ENCODE measurements around the gene ARHGAP12.

Gene ARHGAP12

GRCh38 chr10:31912898-31913850, 15.5 kb downstream of the ARHGAP12 start:
- no peak overlapping the region for H3K27ac ChIP-seq
- peaks cover 3% of the 10 kb centered on the region for H3K36me3 ChIP-seq (replicated peaks)
- no peaks in the 10 kb centered on the region for H3K27me3 ChIP-seq (replicated peaks)
- in situ Hi-C loops (cut with HindIII; ENCODE audit: low pct_ligation_motif_present, low sequenced_read_pairs), result no loop called here
- no peak for DNase-seq
- TF ChIP-seq, protein P1, sequence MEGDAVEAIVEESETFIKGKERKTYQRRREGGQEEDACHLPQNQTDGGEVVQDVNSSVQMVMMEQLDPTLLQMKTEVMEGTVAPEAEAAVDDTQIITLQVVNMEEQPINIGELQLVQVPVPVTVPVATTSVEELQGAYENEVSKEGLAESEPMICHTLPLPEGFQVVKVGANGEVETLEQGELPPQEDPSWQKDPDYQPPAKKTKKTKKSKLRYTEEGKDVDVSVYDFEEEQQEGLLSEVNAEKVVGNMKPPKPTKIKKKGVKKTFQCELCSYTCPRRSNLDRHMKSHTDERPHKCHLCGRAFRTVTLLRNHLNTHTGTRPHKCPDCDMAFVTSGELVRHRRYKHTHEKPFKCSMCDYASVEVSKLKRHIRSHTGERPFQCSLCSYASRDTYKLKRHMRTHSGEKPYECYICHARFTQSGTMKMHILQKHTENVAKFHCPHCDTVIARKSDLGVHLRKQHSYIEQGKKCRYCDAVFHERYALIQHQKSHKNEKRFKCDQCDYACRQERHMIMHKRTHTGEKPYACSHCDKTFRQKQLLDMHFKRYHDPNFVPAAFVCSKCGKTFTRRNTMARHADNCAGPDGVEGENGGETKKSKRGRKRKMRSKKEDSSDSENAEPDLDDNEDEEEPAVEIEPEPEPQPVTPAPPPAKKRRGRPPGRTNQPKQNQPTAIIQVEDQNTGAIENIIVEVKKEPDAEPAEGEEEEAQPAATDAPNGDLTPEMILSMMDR (IDR thresholded peaks at IDR 0.05; ENCODE audit: low read depth, low read length, missing control alignments), result no peak
- no peak overlapping the region for H3K4me3 ChIP-seq (ENCODE audit: low read depth, low read length)

GRCh38 chr10:31912289-31912688, 16.3 kb downstream of the ARHGAP12 start:
- TF ChIP-seq, protein P1 (IDR thresholded peaks at IDR 0.05; ENCODE audit: low read depth, low read length, missing control alignments), result no peak
- in situ Hi-C loops (cut with HindIII; ENCODE audit: low pct_ligation_motif_present, low sequenced_read_pairs), result no loop called here
- Histone ChIP-seq H3K27me3 (replicated peaks) (no peaks in the 10 kb centered on the region), H3K27ac (no peak overlapping the region), H3K36me3 (replicated peaks) (peaks cover 5% of the 10 kb centered on the region), H3K4me3 (ENCODE audit: low read depth, low read length) (no peak overlapping the region)
- no peak for DNase-seq

DNA sequence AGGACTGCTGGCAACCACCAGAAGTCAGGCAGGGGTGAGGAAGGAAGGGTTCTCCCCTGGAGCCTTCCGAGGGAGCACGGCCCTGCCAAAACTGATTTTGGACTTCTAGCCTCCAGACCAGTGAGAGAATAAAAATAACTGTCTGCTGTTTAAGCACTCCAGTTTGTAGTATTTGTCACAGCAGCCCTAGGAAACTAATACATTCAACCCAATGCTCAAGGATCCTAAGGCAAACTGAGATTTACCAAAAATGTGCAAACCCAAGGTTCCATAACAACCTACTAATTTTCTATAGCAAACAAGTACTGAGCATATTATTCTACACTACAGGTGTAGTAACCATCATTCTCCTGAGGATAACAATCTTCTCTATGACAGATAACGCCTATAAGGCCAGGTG, 18.6 kb downstream of the ARHGAP12 start:
- in situ Hi-C loops (cut with HindIII; ENCODE audit: low pct_ligation_motif_present, low sequenced_read_pairs), result no loop called here
- Histone ChIP-seq H3K36me3 (replicated peaks) (peaks cover 5% of the 10 kb centered on the region), H3K4me3 (ENCODE audit: low read depth, low read length) (no peak overlapping the region), H3K27me3 (replicated peaks) (no peaks in the 10 kb centered on the region), H3K27ac (no peak overlapping the region)
- no peak for DNase-seq
- TF ChIP-seq, protein P1 (IDR thresholded peaks at IDR 0.05; ENCODE audit: low read depth, low read length, missing control alignments), result no peak

GRCh38 chr10:31908157-31908556, 20.5 kb downstream of the ARHGAP12 start:
- Histone ChIP-seq H3K27ac (no peak overlapping the region), H3K27me3 (replicated peaks) (no peaks in the 10 kb centered on the region), H3K36me3 (replicated peaks) (peaks cover 5% of the 10 kb centered on the region), H3K4me3 (ENCODE audit: low read depth, low read length) (no peak overlapping the region)
- in situ Hi-C loops (cut with HindIII; ENCODE audit: low pct_ligation_motif_present, low sequenced_read_pairs), result no loop called here
- no peak for DNase-seq
- TF ChIP-seq, protein P1 (IDR thresholded peaks at IDR 0.05; ENCODE audit: low read depth, low read length, missing control alignments), result no peak

DNA sequence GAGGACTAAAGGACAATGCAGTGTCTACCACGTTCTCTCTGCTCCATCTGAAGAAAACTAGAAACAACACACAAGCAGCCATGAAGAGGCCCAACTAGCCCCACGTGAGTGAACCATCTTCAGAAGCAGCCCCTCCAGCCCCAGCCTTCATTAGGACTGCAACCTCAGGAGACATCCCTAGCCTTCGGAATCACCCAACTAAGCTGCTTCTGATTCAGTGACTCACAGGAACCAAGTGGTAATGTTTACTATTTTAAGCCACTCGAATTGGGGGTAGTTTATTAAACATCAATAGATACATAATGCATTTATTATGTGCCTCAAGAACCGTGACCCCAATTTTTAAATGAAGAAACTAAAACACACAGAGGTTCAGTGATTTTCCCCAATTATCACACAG, 22.6 kb downstream of the ARHGAP12 start:
- in situ Hi-C loops (cut with HindIII; ENCODE audit: low pct_ligation_motif_present, low sequenced_read_pairs), result no loop called here

More for the DNA sequence above, 22.6 kb downstream of the ARHGAP12 start:
- Histone ChIP-seq H3K27me3 (replicated peaks) (no peaks in the 10 kb centered on the region), H3K4me3 (ENCODE audit: low read depth, low read length) (no peak overlapping the region), H3K27ac (no peak overlapping the region), H3K36me3 (replicated peaks) (peaks cover 5% of the 10 kb centered on the region)
- DNase-seq, result no peak
- TF ChIP-seq, protein P1 (IDR thresholded peaks at IDR 0.05; ENCODE audit: low read depth, low read length, missing control alignments), result no peak

Measured in brain microvascular endothelial cell (primary cell).